NB4 (cell line): ENCODE measurements around the gene MAOB.

Experiments used
- CTCF ChIP-seq: IDR thresholded peaks from one replicate; pipeline ENCODE4 v1.5.1; 2012; ENCODE audit warnings: low read depth, low read length
- MAX ChIP-seq: IDR thresholded peaks from 2 replicates; pipeline ENCODE4 v1.6.1; 2011; ENCODE audit warnings: low read depth, low read length
- MYC ChIP-seq: IDR thresholded peaks from 2 replicates; pipeline ENCODE4 v1.6.1; 2011; ENCODE audit warnings: low read depth, low read length
- POLR2A ChIP-seq: IDR thresholded peaks from 2 replicates; pipeline ENCODE4 v1.6.1; 2011; ENCODE audit warnings: mild to moderate bottlenecking; ENCODE audit not compliant: insufficient read length; ENCODE audit errors: extremely low read depth

- TF ChIP-seq CTCF = no peak
- no peak for TF ChIP-seq POLR2A
- no peak for TF ChIP-seq MAX
- TF ChIP-seq MYC = no peak
These were observed 28.9 kb downstream of the MAOB start for GRCh38 chrX:43853225-43853828.
